GM12874 (cell line): ENCODE data around the gene HOXA11.

Source experiments
- TF ChIP-seq, protein P1 (sequence below): IDR thresholded peaks from 2 replicates; pipeline ENCODE4 v1.5.1; 2011; ENCODE audit warnings: low read depth, mild to moderate bottlenecking, control low read depth, low read length, moderate library complexity; ENCODE audit not compliant: insufficient read depth

HOXA11 gene

DNA sequence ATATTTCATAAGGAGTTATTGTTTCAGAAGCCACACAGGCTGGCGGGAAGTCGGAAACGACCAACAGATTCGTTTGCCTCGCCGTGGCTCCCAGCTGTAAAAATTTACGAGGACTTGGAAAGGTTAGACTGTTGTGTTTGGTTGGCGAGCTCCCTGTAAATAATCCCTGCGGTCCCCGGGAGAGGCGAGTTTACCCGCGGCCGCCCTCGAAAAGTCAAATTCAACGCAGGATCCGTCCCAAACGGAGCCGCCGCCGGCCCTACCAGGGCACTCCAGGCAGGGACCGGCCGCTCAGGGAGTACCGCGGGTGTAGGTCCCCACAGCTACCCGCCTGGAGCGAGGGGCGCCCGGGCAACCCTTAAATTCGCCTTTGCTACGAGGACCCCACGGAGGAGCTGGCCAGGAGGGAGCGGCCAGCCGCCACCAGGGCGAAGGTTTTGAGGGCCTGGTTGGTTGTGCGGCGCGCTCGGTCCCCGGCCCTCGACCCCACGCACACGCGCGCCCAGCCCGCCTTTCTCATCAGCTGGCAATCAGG lies 19.0 kb downstream of the HOXA11 start:
- TF ChIP-seq, protein P1, sequence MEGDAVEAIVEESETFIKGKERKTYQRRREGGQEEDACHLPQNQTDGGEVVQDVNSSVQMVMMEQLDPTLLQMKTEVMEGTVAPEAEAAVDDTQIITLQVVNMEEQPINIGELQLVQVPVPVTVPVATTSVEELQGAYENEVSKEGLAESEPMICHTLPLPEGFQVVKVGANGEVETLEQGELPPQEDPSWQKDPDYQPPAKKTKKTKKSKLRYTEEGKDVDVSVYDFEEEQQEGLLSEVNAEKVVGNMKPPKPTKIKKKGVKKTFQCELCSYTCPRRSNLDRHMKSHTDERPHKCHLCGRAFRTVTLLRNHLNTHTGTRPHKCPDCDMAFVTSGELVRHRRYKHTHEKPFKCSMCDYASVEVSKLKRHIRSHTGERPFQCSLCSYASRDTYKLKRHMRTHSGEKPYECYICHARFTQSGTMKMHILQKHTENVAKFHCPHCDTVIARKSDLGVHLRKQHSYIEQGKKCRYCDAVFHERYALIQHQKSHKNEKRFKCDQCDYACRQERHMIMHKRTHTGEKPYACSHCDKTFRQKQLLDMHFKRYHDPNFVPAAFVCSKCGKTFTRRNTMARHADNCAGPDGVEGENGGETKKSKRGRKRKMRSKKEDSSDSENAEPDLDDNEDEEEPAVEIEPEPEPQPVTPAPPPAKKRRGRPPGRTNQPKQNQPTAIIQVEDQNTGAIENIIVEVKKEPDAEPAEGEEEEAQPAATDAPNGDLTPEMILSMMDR, result no peak

DNA sequence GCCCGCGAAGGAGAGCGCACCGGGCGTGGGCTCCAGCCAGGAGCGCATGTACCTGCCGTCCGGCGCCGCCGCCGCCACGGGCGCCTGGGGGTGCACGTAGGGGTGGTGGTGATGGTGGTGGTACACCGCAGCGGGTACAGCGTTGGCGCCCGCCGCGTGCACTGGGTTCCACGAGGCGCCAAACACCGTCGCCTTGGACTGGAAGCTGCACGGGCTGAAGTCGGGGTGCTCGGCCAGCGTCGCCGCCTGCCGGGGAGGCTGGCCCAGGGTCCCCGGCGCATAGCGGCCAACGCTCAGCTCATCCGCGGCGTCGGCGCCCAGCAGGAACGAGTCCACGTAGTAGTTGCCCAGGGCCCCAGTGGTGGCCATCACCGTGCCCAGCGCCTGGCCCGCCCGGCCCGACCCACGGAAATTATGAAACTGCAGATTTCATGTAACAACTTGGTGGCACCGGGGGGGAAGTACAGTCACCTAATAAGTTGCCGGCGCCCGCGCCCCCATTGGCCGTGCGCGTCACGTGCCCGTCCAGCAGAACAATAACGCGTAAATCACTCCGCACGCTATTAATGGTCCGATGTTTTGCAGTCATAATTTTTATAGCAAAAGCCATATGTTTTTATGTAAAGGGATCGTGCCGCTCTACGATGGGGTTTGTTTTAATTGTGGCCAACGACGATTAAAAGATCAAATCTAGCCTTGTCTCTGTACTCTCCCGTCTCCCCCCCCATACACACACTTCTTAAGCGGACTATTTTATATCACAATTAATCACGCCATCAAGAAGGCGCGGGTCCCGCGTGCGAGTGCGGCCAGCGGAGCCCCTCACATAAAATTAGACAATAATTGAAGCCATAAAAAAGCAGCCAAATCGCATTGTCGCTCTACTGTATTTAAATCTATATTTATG lies 19.7 kb downstream of the HOXA11 start, which contains the start of gene HOXA9:
Gene HOXA9 (minus strand): TSS at position 449 of the 907 bp plus-strand sequence. CDS start 80 bp downstream, at position 369.
- TF ChIP-seq, protein P1, result no peak

DNA sequence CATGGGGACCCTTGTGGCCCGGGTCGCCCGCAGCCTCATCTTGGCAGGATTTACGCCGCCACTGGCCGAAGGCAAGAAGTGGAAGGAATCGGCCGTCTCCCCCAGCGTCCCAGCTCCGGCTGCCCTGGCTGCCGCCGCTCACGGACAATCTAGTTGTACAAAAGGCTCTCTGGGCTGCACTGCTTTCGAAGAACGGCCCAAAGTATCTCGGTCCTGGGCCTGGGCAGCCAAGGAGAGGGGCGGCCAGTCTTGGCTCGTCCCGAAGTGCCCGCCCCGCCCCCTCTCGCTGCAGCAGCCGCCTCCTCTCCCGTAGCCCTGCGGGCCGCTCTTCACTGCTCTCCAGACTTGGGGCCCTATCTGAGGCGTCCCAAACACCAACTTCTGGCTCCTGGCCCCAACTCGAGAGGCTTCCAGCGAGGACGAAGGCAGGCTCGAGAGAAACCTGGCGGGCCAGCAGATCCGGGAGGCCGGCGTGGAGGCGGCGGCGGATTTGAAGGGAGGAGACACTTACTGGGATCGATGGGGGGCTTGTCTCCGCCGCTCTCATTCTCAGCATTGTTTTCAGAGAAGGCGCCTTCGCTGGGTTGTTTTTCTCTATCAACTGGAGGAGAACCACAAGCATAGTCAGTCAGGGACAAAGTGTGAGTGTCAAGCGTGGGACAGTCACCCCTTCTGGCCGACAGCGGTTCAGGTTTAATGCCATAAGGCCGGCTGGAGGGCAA lies 20.5 kb downstream of the HOXA11 start:
- TF ChIP-seq, protein P1, result 0 out of 2 replicates have a peak, but pooled peaks have one; percentile 10

DNA sequence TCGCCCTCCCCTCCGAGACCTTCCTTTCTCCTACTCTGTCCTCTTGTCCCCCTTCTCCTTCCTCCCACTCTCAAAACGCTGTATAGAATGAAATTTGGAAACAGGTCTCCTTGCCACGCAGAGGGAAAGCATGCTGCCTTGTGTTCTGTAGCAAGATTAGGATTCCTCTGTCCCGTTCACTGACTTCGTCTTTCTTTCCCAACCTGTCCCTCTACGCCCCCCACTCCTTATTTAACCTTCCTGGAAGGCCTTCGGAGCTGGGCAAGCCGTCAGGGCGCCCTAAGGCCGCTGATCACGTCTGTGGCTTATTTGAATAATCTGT lies 21.0 kb downstream of the HOXA11 start:
- TF ChIP-seq, protein P1, result no peak

DNA sequence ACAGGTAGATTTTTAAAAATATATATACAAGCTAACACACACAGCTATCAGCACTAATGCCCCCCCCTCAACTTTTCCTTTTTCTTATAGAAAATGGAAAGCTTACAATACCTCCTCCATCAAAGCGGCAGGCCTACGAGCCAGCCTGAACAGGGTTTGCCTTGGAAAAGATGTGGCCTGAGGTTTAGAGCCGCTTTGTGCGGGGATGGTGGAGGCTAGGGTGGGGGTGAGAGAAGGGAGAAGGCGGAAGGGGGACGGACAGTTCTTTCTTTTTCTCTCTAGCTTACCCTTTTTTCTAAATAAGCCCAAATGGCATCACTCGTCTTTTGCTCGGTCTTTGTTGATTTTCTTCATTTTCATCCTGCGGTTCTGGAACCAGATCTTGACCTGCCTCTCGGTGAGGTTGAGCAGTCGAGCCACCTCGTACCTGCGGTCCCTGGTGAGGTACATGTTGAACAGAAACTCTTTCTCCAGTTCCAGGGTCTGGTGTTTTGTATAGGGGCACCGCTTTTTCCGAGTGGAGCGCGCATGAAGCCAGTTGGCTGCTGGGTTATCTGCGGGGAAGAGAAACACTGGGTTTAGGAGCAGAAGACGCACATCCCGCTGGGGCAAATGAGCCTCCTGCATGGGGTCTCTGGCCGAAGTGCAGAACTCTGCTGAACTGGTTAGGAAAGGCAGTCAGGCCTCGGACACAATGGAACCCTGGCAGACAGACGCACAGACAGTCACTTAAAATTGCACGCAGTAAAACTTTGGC lies 21.6 kb downstream of the HOXA11 start:
- TF ChIP-seq, protein P1, result no peak

DNA sequence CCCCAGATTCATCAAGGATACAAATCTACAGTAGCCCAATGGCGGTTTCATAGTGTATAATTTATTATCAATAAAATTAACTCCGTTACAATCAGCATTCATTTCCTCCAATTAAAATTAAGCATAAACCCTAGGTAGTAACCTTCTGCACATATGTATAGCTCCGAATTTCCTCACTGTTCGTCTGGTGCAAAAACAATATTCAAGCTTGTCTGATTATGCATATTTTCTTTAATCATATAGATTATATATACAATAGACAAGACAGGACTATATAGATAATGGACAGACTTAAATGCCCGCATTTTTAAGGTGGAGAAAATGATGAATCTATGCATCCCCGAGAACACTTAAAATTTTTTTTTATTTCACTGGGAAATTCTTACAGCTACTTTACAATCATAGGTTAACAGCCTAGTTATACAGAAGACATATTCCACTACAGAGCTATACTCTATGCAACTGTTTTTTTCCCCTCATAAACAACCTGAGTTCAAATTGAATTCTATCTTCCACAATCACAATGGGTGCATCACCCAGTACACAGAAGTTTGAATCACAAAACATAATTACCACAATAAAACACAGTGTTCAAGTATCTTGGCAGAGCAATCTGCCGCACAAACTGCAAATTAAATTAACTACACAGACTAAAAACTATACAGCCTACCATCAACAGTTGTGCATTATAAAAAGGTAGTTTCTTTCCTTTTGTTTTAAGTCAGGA lies 22.3 kb downstream of the HOXA11 start:
- TF ChIP-seq, protein P1, result no peak
